ENCODE measurements around the gene SPOCK1. TPM values are rescaled to one million over a fixed set of nuclear protein-coding genes. Genes with fewer than 3 reads are reported as not detected.

Gene SPOCK1
- total RNA-seq, 1 donor from 2014 or later: 43.4 TPM

GRCh38 chr5:137453483-137454080, 45.5 kb downstream of the SPOCK1 start:
- no peak for DNase-seq (ENCODE audit: low spot score)
- intact Hi-C loops (cut with DNase I): no loop called here

GRCh38 chr5:137450759-137451158, 48.4 kb downstream of the SPOCK1 start:
- no peak for DNase-seq (ENCODE audit: low spot score)
- intact Hi-C loops (cut with DNase I): no loop called here

- intact Hi-C loops (cut with DNase I): no loop called here
- no peak for DNase-seq (ENCODE audit: low spot score)
These were observed 50.3 kb downstream of the SPOCK1 start for GRCh38 chr5:137448868-137449267.

DNA sequence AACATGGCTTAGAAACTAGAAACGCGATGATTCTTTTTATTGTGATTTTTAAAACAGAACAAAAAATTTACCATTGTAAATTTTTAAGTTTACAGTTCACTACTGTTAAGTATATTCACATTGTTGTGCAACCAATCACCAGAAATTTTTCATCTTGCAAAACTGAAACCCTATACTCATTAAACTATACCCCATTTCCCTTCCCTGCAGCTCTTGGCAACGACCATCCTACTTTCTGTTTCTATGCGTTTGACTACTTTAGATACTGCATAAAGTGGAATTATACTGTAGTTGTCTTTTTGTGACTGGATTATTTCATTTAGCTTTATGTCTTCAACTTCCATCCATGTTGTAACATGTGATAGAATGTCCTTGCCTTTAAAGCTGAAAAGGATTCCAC, 52.5 kb downstream of the SPOCK1 start:
- no peak for DNase-seq (ENCODE audit: low spot score)
- intact Hi-C loops (cut with DNase I): no loop called here

DNA sequence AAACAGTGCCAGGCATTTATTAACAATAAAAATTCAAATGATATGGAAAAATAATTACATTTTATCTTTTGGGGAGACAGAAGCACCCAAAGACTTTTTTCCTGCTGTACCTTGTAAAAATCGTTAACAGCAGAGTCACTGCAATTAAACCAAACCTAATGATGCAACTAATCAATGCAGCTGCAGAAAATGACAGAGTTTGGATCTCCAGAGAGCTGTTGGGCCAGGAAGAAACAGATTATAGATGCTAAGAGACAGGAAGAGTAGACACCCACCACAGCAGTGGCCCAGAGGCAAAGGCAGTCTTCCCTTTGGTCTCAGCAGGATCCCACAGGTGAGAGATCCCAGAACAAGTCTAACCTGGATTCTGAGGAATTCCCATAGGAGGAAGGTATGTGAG, 53.0 kb downstream of the SPOCK1 start:
- DNase-seq (ENCODE audit: low spot score): no peak
- intact Hi-C loops (cut with DNase I): no loop called here

- intact Hi-C loops (cut with DNase I): no loop called here
- DNase-seq (ENCODE audit: low spot score): no peak
These were observed 56.5 kb downstream of the SPOCK1 start for GRCh38 chr5:137442660-137443059.

GRCh38 chr5:137441476-137441875, 57.6 kb downstream of the SPOCK1 start:
- no peak for DNase-seq (ENCODE audit: low spot score)
- intact Hi-C loops (cut with DNase I): no loop called here

GRCh38 chr5:137440795-137441194, 58.3 kb downstream of the SPOCK1 start:
- DNase-seq (ENCODE audit: low spot score): no peak
- intact Hi-C loops (cut with DNase I): no loop called here

DNA sequence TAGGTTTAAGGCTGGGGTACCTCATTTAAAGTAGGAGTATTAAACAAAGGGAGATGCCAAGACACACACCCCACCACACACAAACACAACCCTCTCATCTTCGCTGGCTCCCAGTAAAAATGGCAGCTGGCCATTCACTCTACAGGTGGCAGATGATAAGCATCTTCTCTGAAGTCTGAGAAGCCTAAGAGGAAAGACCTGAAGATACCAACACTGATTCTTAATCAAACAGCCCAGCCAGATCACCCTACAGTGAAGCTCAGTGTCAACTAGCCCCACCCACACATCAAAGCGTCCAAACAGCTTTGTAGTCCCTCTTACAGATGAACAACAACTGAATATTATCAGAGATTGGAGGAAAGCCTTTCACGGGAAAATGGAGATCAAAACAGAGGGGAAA, 59.5 kb downstream of the SPOCK1 start:
- DNase-seq (ENCODE audit: low spot score): no peak
- intact Hi-C loops (cut with DNase I): no loop called here

- DNase-seq (ENCODE audit: low spot score): no peak
These were observed 60.2 kb downstream of the SPOCK1 start for GRCh38 chr5:137438932-137439331.

DNA sequence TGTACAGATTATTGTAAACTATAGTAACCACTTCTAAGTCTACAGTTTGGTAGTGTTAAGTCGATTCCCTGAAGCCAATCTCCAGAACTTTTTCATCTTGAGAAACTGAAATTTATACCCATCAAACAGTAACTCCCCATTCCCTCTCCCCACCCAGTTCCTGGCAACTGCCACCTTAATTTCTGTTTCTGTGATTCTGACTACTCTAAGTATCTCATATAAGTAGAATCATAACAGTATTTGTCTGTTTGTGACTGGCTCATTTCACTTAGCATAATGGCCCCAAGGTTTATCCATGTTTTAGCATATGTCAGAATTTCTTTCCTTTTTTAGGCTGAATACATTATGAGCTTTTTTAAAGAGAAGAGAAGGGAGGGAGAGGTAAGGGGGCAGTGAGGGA, 61.4 kb downstream of the SPOCK1 start:
- intact Hi-C loops (cut with DNase I): no loop called here
- no peak for DNase-seq (ENCODE audit: low spot score)

More at GRCh38 chr5:137438932-137439331, 60.2 kb downstream of the SPOCK1 start:
- intact Hi-C loops (cut with DNase I): no loop called here

GRCh38 chr5:137433539-137433938, 65.6 kb downstream of the SPOCK1 start:
- DNase-seq (ENCODE audit: low spot score): no peak
- intact Hi-C loops (cut with DNase I): no loop called here

GRCh38 chr5:137432376-137432775, 66.8 kb downstream of the SPOCK1 start:
- intact Hi-C loops (cut with DNase I): no loop called here
- no peak for DNase-seq (ENCODE audit: low spot score)

DNA sequence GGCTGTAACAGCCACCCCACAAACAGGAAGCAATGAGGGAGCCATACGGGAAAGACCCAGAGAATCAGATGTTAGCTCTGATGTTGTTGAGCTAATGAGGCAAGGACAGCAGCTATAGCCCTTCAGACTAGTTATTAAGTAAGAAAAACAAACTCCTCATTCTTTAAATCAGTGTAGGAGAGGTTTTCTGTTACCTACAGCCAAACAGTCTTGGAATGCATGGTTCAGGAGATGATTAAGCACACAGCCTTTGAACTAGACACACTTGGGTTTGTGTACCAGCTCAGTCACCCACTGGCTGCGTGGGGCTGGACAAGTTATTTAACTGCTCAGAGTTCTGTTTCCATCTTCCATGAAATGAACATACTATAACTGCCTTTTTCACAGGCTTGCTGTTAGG, 68.1 kb downstream of the SPOCK1 start:
- intact Hi-C loops (cut with DNase I): no loop called here
- no peak for DNase-seq (ENCODE audit: low spot score)

- intact Hi-C loops (cut with DNase I): no loop called here
- no peak for DNase-seq (ENCODE audit: low spot score)
These were observed 83.9 kb downstream of the SPOCK1 start for GRCh38 chr5:137415231-137415681.

- DNase-seq (ENCODE audit: low spot score): no peak
- intact Hi-C loops (cut with DNase I): no loop called here
These were observed 84.9 kb downstream of the SPOCK1 start for GRCh38 chr5:137414112-137414755.

DNA sequence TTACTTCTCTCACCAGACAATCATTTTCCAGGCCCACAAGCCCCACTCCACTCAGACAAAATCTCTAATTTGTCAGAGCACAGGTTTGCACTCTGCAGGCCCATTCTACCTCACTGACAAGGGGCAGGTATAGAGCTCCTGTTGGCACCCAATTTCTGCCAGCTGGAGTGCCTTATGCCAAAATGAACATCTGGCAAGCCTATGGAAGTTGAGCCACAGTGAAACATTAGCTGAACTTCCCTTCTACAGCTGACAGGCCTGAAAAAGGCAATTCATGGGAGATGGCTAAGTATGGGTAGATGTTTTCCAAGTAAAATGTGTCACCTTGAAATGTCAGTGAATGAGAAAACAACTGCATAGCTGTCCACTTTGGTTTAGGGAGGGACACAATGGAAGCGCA, 87.0 kb downstream of the SPOCK1 start:
- intact Hi-C loops (cut with DNase I): no loop called here
- no peak for DNase-seq (ENCODE audit: low spot score)

- intact Hi-C loops (cut with DNase I): no loop called here
- no peak for DNase-seq (ENCODE audit: low spot score)
These were observed 88.7 kb downstream of the SPOCK1 start for GRCh38 chr5:137410234-137411010.

GRCh38 chr5:137409736-137410135, 89.4 kb downstream of the SPOCK1 start:
- no peak for DNase-seq (ENCODE audit: low spot score)
- intact Hi-C loops (cut with DNase I): no loop called here

DNA sequence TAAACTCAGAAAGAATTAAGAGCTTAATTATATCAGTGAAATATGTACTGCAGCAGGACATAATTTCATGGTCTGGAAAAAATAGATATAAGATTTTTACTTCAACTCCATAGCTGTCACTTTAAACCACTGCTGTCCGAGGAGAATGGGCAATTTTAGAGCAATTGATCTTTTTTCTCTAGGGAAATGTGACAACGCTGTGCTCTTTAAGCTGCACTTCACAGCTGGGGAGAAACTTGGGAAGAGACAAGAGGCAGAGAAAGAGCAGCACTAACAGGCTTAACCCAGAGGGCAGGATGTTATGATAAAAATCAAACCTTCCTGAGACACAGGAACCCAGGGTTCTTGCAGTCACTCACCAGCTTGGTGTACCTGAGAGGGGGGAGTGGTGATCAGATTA, 92.0 kb downstream of the SPOCK1 start:
- intact Hi-C loops (cut with DNase I): no loop called here
- no peak for DNase-seq (ENCODE audit: low spot score)

- no peak for DNase-seq (ENCODE audit: low spot score)
- intact Hi-C loops (cut with DNase I): no loop called here
These were observed 93.7 kb downstream of the SPOCK1 start for GRCh38 chr5:137405393-137405792.
